Sciatic nerve (tissue), 2 donors: Measurements from ENCODE around the gene CATSPERD. TPM values are rescaled to one million over a fixed set of nuclear protein-coding genes. Genes with fewer than 3 reads are reported as not detected.

Experiments used
- ATAC-seq: fragments of 200-7000 bp; cut with Tn5 transposase; one replicate; pipeline ENCODE4 v1.9.1; 2020; ENCODE audit warnings: mild to moderate bottlenecking, moderate library complexity
- DNase-seq: peaks from one replicate; pipeline ENCODE4 v3.0.0-alpha.2; 2020; ENCODE audit warnings: low spot score
- intact Hi-C: fragments of 100-400 bp; cut with DNase I; formaldehyde crosslinking; loops from one replicate; pipeline ENCODE4 v1.14.2; 2022
- total RNA-seq: library from RNA; stranded (reverse); fragmentation: NEBNext Ultra II Directional; extraction: Animal tissue kit (Norgen Biotek cat#: 25700); gene quantifications from one replicate; pipeline ENCODE4 v1.2.1, GENCODE V29; 2021
- donor health status: DM: no; HTN: no; CAD: no.
- donor health status: DM: no; HTN: no; CAD: no.

The CATSPERD gene
- total RNA-seq, 1 donor from 2014 or later: not detected

GRCh38 chr19:5814852-5815246, 94.4 kb downstream of the CATSPERD start:
- intact Hi-C loops: no loop called here
- ATAC-seq: no peak
- DNase-seq: no peak

GRCh38 chr19:5817218-5817617, 96.8 kb downstream of the CATSPERD start:
- intact Hi-C loops: no loop called here
- DNase-seq (no peak), ATAC-seq (no peak)

GRCh38 chr19:5818594-5818993, 98.2 kb downstream of the CATSPERD start:
- DNase-seq (no peak), ATAC-seq (no peak)
- intact Hi-C loops: no loop called here

- ATAC-seq (no peak), DNase-seq (no peak)
- intact Hi-C loops: no loop called here
Observed at GRCh38 chr19:5820785-5821184, 100.3 kb downstream of the CATSPERD start.

GRCh38 chr19:5821521-5822180, 101.2 kb downstream of the CATSPERD start:
- ATAC-seq (no peak), DNase-seq (no peak)
- intact Hi-C loops: no loop called here

GRCh38 chr19:5822181-5822844, 101.9 kb downstream of the CATSPERD start:
- DNase-seq (no peak), ATAC-seq (no peak)
- intact Hi-C loops: no loop called here

GRCh38 chr19:5823579-5824281, 103.3 kb downstream of the CATSPERD start:
- intact Hi-C loops: no loop called here
- DNase-seq (no peak), ATAC-seq (no peak)

GRCh38 chr19:5824751-5825150, 104.3 kb downstream of the CATSPERD start:
- DNase-seq (no peak), ATAC-seq (no peak)
- intact Hi-C loops: no loop called here

- ATAC-seq (no peak), DNase-seq (no peak)
- intact Hi-C loops: no loop called here
Observed at GRCh38 chr19:5825178-5825577, 104.7 kb downstream of the CATSPERD start.

GRCh38 chr19:5826531-5827341, 106.3 kb downstream of the CATSPERD start:
- DNase-seq (no peak), ATAC-seq (no peak)
- intact Hi-C loops: no loop called here

- no peak for ATAC-seq
- intact Hi-C loops: no loop called here
- DNase-seq: no peak
Observed at GRCh38 chr19:5827342-5827890, 107.0 kb downstream of the CATSPERD start.

GRCh38 chr19:5827891-5828660, 107.6 kb downstream of the CATSPERD start:
- DNase-seq (peak; percentile 85), ATAC-seq (peak; percentile 89)
- intact Hi-C loops: no loop called here

Other genes starting within 250 kb of the CATSPERD start
- gene TINCR, start 152.7 kb upstream of the CATSPERD start, total RNA-seq: 3.7 TPM
- gene SAFB2, start 97.9 kb upstream of the CATSPERD start, total RNA-seq: 121 TPM
- 115 TPM for gene SAFB, start 97.6 kb upstream of the CATSPERD start, total RNA-seq
- gene MICOS13, start 40.1 kb upstream of the CATSPERD start, total RNA-seq: 35.9 TPM
- gene HSD11B1L, start 39.6 kb upstream of the CATSPERD start, total RNA-seq: 3.7 TPM
- gene RPL36, start 30.3 kb upstream of the CATSPERD start, total RNA-seq: 601 TPM
- 48.8 TPM for gene LONP1, start 491 bp upstream of the CATSPERD start, total RNA-seq
- gene PRR22, start 64.1 kb downstream of the CATSPERD start, total RNA-seq: 1.0 TPM
- 27.9 TPM for gene DUS3L, start 70.5 kb downstream of the CATSPERD start, total RNA-seq
- not detected for gene NRTN, start 84.4 kb downstream of the CATSPERD start, total RNA-seq
- gene FUT6, start 119.1 kb downstream of the CATSPERD start, total RNA-seq: not detected
- gene FUT3, start 130.8 kb downstream of the CATSPERD start, total RNA-seq: not detected
- gene FUT5, start 149.9 kb downstream of the CATSPERD start, total RNA-seq: 0.18 TPM
- 134 TPM for gene NDUFA11, start 183.2 kb downstream of the CATSPERD start, total RNA-seq
- 7.1 TPM for gene VMAC, start 184.2 kb downstream of the CATSPERD start, total RNA-seq
- 80.2 TPM for gene CAPS, start 193.6 kb downstream of the CATSPERD start, total RNA-seq